NCI-H524 (cell line): ENCODE results near the gene CRYZL1.
"Not testable (repeated sequence)": the region's sequence is repeated elsewhere in the genome, so short reads cannot be mapped to it uniquely, and the experiment has no call there.

Experiments
- DNase-seq, 2 experiments: peaks; one replicate each; lab custom pipeline; 2025; lab: John Stamatoyannopoulos, UW

Gene CRYZL1

GRCh38 chr21:33641352-33642026 lies at the start of gene CRYZL1:
Gene CRYZL1 (minus strand): TSS chr21:33641741. CDS start chr21:33631551, 10,190 bp downstream.
- DNase-seq, result peak; percentile 99 to 100

- DNase-seq, result no peak
These were observed 49.3 kb upstream of the CRYZL1 start for GRCh38 chr21:33690874-33691273.

GRCh38 chr21:33688353-33688752 lies 46.8 kb upstream of the CRYZL1 start:
- no peak for DNase-seq

DNA sequence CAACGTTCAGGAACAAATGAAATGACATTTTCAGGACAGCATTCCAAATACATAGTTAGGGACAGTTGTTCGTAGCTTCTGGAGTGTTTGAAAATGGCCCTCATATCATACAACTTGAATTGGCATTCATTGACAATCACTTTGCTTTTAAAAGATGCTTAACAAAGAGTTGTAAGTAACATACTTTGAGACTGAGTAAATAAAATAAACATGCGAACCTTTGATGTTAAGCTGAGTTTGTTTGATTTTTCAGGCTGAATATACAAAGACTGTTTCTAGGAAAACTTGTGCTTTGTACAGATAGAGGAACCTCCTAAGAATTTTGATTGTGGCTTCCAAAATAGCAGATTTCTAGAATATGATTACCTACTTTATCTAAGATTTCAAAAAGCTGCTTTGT lies 46.1 kb upstream of the CRYZL1 start:
- no peak for DNase-seq

- no peak for DNase-seq
These were observed 44.8 kb upstream of the CRYZL1 start for GRCh38 chr21:33686386-33686785.

GRCh38 chr21:33685613-33686197 lies 44.2 kb upstream of the CRYZL1 start:
- DNase-seq, result no peak

- DNase-seq, result no peak
These were observed 43.5 kb upstream of the CRYZL1 start for GRCh38 chr21:33684923-33685560.

GRCh38 chr21:33684068-33684467 lies 42.5 kb upstream of the CRYZL1 start:
- no peak for DNase-seq

DNA sequence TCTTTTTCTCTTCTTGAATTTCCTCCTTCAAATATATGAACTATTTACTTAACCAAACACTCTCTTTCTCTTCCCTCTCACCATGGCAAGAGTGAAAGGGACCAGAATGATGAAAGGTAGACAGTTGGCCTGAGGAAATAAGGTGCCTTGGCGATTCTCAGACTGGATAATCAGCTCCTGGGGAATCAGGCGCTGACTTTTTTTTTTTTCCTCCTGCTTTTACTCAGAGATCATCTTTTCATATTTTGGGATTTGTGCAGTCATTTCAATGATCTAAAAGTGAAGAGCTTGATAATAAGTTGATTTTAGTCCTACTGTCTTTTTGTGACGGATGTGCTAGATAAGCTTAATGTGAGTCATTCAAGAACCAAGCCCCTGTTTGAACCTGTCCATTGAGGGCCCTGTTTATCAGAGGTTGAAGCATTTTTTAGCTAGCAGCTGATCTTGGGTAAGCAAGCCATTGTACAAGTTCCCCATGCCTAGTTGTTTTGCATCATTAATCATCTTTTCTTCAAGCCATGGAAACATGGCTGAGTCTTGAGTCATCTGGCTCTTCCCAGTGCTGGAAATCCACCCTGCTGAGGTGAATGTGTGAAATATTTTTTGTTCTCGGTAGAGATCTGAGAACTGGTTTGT lies 41.6 kb upstream of the CRYZL1 start:
- DNase-seq, result no peak

DNA sequence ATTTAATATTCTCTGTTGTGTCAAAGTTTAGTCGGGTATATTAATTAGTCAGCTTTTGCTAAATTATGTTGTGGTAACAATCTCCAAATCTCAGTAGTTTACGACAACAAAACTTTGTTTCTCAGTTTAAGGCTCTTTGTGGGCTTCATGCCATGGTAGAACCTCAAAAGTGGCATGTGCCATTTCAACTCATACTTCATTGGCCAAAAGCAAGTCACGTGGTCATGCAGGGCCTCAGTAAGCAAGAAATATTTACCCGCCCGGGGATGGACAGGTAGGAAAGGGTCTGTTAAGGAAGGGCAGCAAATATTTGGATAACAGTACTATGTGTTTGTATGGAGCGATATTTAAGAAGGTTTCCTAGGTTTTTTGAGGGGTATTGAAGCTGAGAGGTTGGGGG lies 39.3 kb upstream of the CRYZL1 start:
- DNase-seq, result no peak

- no peak for DNase-seq
These were observed 35.9 kb upstream of the CRYZL1 start for GRCh38 chr21:33677450-33677849.

DNA sequence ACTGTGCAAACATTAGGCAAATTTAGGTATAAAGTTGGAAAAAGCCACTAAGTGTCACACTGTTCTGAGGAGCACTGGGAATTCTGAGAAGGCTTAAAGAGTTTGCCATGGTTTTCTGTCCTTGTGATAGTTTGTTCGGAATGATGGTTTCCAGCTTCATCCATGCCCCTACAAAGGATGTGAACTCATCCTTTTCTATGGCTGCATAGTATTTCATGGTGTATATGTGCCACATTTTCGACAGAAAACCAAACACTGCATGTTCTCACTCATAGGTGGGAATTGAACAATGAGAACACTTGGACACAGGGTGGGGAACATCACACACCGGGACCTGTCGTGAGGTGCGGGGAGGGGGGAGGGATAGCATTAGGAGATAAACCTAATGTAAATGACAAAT lies 35.1 kb upstream of the CRYZL1 start:
- DNase-seq, result not testable (repeated sequence)

DNA sequence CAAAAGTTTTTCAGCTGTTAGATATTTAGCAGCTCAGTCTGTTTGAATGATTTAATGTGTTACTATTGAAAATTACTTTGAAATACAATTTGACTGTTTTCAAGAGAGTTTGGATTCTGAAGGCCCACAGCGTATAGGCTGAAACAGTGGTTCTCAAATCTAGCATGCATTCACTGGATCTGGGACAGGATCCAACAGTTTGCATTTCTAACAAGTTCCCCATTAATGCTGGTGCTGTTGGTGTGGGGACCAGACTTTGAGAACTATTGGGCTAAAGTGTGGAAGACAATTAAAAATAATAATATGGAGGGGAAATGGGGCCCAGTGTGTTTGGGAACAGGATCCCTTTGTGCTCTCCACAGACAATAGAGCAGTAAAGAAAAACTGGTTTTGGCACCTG lies 32.7 kb upstream of the CRYZL1 start:
- no peak for DNase-seq

- DNase-seq, result no peak
These were observed 31.9 kb upstream of the CRYZL1 start for GRCh38 chr21:33673473-33673872.

- no peak for DNase-seq
These were observed 28.8 kb upstream of the CRYZL1 start for GRCh38 chr21:33670076-33670978.

DNA sequence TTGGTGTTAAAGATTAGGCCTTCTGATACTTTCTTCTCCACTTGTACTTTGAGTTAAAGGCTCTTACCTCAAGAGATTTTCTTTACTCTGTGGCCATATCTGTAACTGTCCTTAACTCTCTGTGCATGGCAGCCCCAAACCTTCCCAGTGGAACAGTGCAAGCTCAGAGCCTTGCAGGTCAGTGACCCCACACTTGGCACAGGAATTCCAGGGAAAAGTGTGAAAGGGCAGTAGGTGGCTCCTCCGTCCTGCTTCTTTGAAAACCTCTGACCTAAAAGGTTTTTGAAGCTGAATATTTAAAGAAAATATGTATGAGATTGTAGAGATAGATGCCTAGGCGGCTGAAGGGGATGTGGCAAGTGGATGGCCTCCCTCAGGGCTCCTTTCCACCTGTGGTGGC lies 27.1 kb upstream of the CRYZL1 start:
- no peak for DNase-seq

GRCh38 chr21:33668180-33668579 lies 26.6 kb upstream of the CRYZL1 start:
- DNase-seq, result no peak

DNA sequence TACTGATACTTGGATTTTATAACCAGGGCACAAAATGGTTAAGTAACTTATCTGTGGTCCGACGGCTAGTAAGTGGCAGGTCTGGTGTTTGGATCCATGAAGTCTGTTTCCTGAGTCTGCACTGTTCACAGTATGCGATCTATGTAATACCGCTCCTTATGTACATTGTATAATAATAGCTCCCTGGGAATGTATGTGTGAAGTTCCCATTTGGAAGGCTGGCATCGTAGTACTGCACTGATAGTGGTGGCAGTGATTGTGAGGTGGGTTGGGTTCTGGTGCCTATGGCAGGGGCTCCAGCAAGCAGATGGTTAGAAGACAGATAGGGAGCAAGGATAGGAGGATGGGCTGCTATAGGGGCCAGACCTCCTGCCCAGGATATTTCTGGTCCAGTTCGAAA lies 26.1 kb upstream of the CRYZL1 start:
- DNase-seq, result no peak

DNA sequence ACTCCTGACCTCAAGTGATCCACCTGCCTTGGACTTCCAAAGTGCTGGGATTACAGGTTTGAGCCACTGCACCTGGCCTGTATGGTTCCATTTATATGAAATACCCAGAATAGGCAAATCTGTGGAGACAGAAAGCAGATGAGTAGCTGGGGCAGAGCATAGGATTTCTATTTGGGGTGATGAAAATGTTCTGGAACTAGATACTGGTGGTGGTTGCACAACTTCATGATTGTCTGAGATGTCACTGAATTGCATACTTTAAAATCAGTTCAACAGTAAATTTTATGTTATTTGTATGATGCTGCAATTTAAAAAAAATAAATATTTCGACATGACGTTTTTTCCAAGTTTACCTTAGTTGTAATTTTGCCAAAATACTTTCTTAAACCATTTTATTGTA lies 24.6 kb upstream of the CRYZL1 start:
- no peak for DNase-seq

GRCh38 chr21:33664135-33664534 lies 22.6 kb upstream of the CRYZL1 start:
- DNase-seq, result no peak

GRCh38 chr21:33663241-33663640 lies 21.7 kb upstream of the CRYZL1 start:
- DNase-seq, result no peak

- DNase-seq, result no peak
These were observed 20.5 kb upstream of the CRYZL1 start for GRCh38 chr21:33662046-33662445.
